NB4 (cell line): ENCODE data around the gene STK10.

Experiments used
- MAX ChIP-seq: IDR thresholded peaks from 2 replicates; pipeline ENCODE4 v1.6.1; 2011; ENCODE audit warnings: low read depth, low read length
- POLR2A ChIP-seq: IDR thresholded peaks from 2 replicates; pipeline ENCODE4 v1.6.1; 2011; ENCODE audit warnings: mild to moderate bottlenecking; ENCODE audit not compliant: insufficient read length; ENCODE audit errors: extremely low read depth
- TF ChIP-seq, protein P1 (sequence below): IDR thresholded peaks from one replicate; pipeline ENCODE4 v1.5.1; 2012; ENCODE audit warnings: low read depth, low read length

- TF ChIP-seq, protein P1, sequence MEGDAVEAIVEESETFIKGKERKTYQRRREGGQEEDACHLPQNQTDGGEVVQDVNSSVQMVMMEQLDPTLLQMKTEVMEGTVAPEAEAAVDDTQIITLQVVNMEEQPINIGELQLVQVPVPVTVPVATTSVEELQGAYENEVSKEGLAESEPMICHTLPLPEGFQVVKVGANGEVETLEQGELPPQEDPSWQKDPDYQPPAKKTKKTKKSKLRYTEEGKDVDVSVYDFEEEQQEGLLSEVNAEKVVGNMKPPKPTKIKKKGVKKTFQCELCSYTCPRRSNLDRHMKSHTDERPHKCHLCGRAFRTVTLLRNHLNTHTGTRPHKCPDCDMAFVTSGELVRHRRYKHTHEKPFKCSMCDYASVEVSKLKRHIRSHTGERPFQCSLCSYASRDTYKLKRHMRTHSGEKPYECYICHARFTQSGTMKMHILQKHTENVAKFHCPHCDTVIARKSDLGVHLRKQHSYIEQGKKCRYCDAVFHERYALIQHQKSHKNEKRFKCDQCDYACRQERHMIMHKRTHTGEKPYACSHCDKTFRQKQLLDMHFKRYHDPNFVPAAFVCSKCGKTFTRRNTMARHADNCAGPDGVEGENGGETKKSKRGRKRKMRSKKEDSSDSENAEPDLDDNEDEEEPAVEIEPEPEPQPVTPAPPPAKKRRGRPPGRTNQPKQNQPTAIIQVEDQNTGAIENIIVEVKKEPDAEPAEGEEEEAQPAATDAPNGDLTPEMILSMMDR, result no peak
- TF ChIP-seq POLR2A (no peak), MAX (no peak)
Observed at GRCh38 chr5:172044631-172045314, 143.3 kb downstream of the STK10 start.
